GM12872 (cell line): ENCODE data around the gene LGALS8.

Source experiments
- TF ChIP-seq, protein P1 (sequence below): IDR thresholded peaks from 3 replicates; pipeline ENCODE4 v1.5.1; 2011; ENCODE audit warnings: low read depth, mild to moderate bottlenecking, low read length, moderate library complexity; ENCODE audit not compliant: insufficient read depth

The LGALS8 gene

GRCh38 chr1:236535190-236535589 is 11.4 kb downstream of the LGALS8 start:
- TF ChIP-seq, protein P1, sequence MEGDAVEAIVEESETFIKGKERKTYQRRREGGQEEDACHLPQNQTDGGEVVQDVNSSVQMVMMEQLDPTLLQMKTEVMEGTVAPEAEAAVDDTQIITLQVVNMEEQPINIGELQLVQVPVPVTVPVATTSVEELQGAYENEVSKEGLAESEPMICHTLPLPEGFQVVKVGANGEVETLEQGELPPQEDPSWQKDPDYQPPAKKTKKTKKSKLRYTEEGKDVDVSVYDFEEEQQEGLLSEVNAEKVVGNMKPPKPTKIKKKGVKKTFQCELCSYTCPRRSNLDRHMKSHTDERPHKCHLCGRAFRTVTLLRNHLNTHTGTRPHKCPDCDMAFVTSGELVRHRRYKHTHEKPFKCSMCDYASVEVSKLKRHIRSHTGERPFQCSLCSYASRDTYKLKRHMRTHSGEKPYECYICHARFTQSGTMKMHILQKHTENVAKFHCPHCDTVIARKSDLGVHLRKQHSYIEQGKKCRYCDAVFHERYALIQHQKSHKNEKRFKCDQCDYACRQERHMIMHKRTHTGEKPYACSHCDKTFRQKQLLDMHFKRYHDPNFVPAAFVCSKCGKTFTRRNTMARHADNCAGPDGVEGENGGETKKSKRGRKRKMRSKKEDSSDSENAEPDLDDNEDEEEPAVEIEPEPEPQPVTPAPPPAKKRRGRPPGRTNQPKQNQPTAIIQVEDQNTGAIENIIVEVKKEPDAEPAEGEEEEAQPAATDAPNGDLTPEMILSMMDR: no peak

GRCh38 chr1:236535662-236536161 is 11.9 kb downstream of the LGALS8 start:
- TF ChIP-seq, protein P1: no peak

GRCh38 chr1:236536540-236536939 is 12.8 kb downstream of the LGALS8 start:
- TF ChIP-seq, protein P1: no peak

DNA sequence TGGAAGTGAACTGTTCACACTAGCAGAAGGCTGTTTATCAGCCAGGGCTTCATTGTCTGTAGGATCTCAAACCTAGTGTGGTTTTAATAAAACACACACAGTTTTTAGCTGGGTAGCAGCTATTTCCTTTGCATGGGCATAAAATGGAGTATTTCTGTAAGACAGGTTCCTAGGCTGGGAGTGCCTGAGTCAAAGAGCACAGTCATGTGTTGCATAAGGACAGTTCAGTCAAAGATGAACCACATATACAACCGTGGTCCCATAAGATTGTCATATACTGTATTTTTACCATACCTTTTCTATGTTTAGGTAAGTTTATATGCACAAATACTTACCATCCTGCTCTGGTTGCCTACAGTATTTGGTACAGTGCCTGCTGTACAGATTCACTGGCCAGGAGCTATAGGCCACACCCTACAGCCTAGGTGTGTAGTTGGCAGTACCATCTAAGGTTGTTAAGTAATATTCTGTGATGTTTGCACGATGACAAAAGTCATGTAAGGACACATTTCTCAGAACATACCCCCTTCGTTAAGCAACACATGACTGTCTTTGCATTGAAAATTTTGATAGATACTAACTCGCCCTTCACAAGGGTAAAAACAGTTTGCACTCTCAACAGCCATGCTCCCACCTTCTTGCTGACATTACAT is 17.2 kb downstream of the LGALS8 start:
- TF ChIP-seq, protein P1: no peak

GRCh38 chr1:236541710-236542109 is 17.9 kb downstream of the LGALS8 start:
- TF ChIP-seq, protein P1: no peak

- TF ChIP-seq, protein P1: peak; percentile 33; the same call in 2 of the 3 replicates
Measured at GRCh38 chr1:236543065-236543669, 19.4 kb downstream of the LGALS8 start.

DNA sequence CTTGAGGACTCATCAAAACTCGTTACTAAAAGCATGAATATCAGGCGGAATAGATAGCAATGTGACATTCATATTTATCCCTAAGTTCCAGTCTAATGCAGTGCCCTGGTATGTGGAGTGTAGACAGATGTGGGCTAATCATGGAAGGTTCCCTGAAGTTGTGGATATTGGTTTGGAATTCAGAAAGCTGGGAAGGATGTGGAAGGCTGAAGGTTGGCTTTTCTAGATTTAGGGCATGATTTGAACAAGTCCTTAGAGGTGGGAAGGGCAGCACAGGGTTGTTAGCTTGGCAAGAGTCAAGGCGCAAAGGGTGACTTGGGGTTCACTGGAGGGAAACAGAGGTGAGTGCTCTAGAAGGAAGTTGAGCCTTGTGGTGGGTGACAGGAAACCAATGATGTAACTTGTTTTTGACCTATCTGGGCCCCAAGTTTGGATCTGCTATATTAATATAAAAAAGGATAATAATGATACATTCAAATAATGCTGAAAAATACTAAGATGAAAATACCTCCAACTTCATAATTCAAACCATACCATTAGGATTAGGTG is 21.9 kb downstream of the LGALS8 start:
- TF ChIP-seq, protein P1: no peak
